ENCODE measurements around the gene RFX7. TPM values are rescaled to one million over a fixed set of nuclear protein-coding genes. Genes with fewer than 3 reads are reported as not detected.
"Not testable (repeated sequence)": the region's sequence is repeated elsewhere in the genome, so short reads cannot be mapped to it uniquely, and the experiment has no call there.

RFX7 gene
- total and polyA plus RNA-seq, 8 donors, result 0.58 to 41.4 (median 1.7) TPM

DNA sequence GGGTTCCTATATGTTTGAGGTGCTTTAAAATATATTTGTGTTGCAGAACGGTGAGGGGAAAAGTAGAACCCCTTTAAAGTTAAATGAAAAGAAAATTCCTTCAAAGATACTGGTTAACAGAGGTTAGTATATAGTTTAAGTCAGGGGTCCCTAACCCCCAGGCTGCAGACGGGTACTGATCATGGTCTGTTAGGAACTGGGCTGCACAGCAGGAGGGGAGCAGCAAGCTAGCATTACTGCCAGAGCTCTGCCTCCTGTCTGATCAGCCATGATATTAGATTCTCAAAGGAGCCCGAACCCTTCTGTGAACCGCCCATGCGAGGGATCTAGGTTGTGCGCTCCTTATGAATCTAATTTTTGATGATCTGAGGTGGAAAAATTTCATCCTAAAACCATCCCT lies 37.5 kb upstream of the RFX7 start:
- H3K9me3 ChIP-seq, result peaks cover 0 to 7% (median 0%) of the 10 kb centered on the region in 4 donors
- intact Hi-C loops (cut with DNase I; ENCODE audit: low total_unique reads), result no loop called here
- TF ChIP-seq CTCF (IDR thresholded peaks at IDR 0.05), result no peak
- TF ChIP-seq POLR2A (IDR thresholded peaks at IDR 0.05), result no peak
- TF ChIP-seq EP300 (IDR thresholded peaks at IDR 0.05), result no peak
- 83 to 89% (median 87%) methylated on average over 6 of the region's 6 CpGs for WGBS, 5 donors
- no peaks in the 10 kb centered on the region for H3K36me3 ChIP-seq
- H3K27ac ChIP-seq, result no peak overlapping the region
- no peak for DNase-seq
- no peaks in the 10 kb centered on the region for H3K27me3 ChIP-seq
- H3K4me3 ChIP-seq, result no peak overlapping the region
- H3K4me1 ChIP-seq, result no peaks in the 10 kb centered on the region

DNA sequence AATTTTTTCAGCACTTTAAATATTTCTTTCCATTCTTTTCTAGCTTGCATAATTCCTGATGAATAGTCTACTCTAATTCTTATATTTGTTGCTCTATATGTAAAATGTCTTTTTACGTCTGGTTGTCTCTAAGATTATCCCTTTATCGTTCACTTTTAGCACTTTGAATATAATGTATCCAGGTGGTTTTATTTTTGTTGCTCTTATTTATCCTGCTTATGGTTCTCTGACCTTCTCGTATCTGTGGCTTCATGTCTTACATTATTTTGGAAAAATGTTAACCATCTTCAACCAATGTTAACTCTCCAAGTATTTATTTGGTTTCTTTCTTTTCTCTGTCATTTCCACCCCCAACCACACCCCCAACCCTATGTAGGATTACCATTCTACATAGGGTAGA lies 30.0 kb upstream of the RFX7 start:
- Histone ChIP-seq H3K36me3 (no peaks in the 10 kb centered on the region), H3K27ac (no peak overlapping the region), H3K9me3 (peaks cover 0 to 21% (median 14%) of the 10 kb centered on the region in 4 donors), H3K4me1 (no peaks in the 10 kb centered on the region), H3K27me3 (no peaks in the 10 kb centered on the region), H3K4me3 (no peak overlapping the region)
- TF ChIP-seq POLR2A (IDR thresholded peaks at IDR 0.05) (no peak), EP300 (IDR thresholded peaks at IDR 0.05) (no peak), CTCF (IDR thresholded peaks at IDR 0.05) (no peak), POLR2AphosphoS5 (IDR thresholded peaks at IDR 0.05) (no peak)
- intact Hi-C loops (cut with DNase I; ENCODE audit: low total_unique reads), result no loop called here
- 91 to 97% (median 95%) methylated on average over 3 of the region's 3 CpGs for WGBS, 5 donors
- no peak for DNase-seq

- TF ChIP-seq CTCF (IDR thresholded peaks at IDR 0.05) (no peak), EP300 (IDR thresholded peaks at IDR 0.05) (no peak), POLR2AphosphoS5 (IDR thresholded peaks at IDR 0.05) (no peak), POLR2A (IDR thresholded peaks at IDR 0.05) (no peak)
- intact Hi-C loops (cut with DNase I; ENCODE audit: low total_unique reads), result no loop called here
- Histone ChIP-seq H3K4me1 (no peaks in the 10 kb centered on the region), H3K4me3 (no peak overlapping the region), H3K36me3 (no peaks in the 10 kb centered on the region), H3K9me3 (peaks cover 0 to 20% (median 11%) of the 10 kb centered on the region in 4 donors), H3K27ac (no peak overlapping the region), H3K27me3 (no peaks in the 10 kb centered on the region)
- 68 to 80% (median 75%) methylated on average over 1 of the region's 1 CpG for WGBS, 5 donors
- no peak for DNase-seq
These were observed 28.8 kb upstream of the RFX7 start for GRCh38 chr15:56272454-56272853.

GRCh38 chr15:56266465-56266864 lies 22.8 kb upstream of the RFX7 start:
- H3K4me1 ChIP-seq; H3K9me3 ChIP-seq; H3K36me3 ChIP-seq; DNase-seq; H3K27ac ChIP-seq; intact Hi-C loops (cut with DNase I; ENCODE audit: low total_unique reads); H3K27me3 ChIP-seq; H3K4me3 ChIP-seq: not testable (repeated sequence)
- WGBS, 5 donors, result 88 to 99% (median 96%) methylated on average over 5 of the region's 5 CpGs

- no peaks in the 10 kb centered on the region for H3K27me3 ChIP-seq
- no peaks in the 10 kb centered on the region for H3K4me1 ChIP-seq
- peak; percentile 51 to 75 for DNase-seq
- WGBS, 5 donors, result 19 to 46% (median 42%) methylated on average over 4 of the region's 4 CpGs
- intact Hi-C loops (cut with DNase I; ENCODE audit: low total_unique reads), result no loop called here
- peak overlapping the region in 2 of 5 donors; percentile 50 to 54 for H3K27ac ChIP-seq
- H3K4me3 ChIP-seq, result no peak overlapping the region
- H3K9me3 ChIP-seq, result peaks cover 0 to 5% (median 3%) of the 10 kb centered on the region in 4 donors
- peak in 1 of 3 donors; percentile 44 for TF ChIP-seq POLR2AphosphoS5 (IDR thresholded peaks at IDR 0.05)
- TF ChIP-seq POLR2A (IDR thresholded peaks at IDR 0.05), result no peak
- H3K36me3 ChIP-seq, result no peaks in the 10 kb centered on the region
These were observed 18.3 kb upstream of the RFX7 start for GRCh38 chr15:56261854-56262509.

- H3K27ac ChIP-seq; intact Hi-C loops (cut with DNase I; ENCODE audit: low total_unique reads); H3K9me3 ChIP-seq; H3K4me1 ChIP-seq; DNase-seq; H3K36me3 ChIP-seq; H3K4me3 ChIP-seq; H3K27me3 ChIP-seq: not testable (repeated sequence)
- WGBS, 5 donors, result 83 to 96% (median 87%) methylated on average over 1 of the region's 1 CpG
These were observed 13.6 kb upstream of the RFX7 start for GRCh38 chr15:56257306-56257705.
